Thyroid gland (tissue), 4 donors: ENCODE data around the gene CACFD1. TPM values are rescaled to one million over a fixed set of nuclear protein-coding genes. Genes with fewer than 3 reads are reported as not detected.

ENCODE experiments used
- DNase-seq, 2 donors: peaks; one replicate each; pipeline ENCODE4 v3.0.0-alpha.2; 2019
- H3K27ac ChIP-seq, 3 donors: fragments of 200-600 bp; sonication (generic); 1 replicate in 2 of 3; 2 replicates in 1 of 3; pipeline ENCODE4 v1.5.1; 2016 to 2019; ENCODE audit warnings: mild to moderate bottlenecking in 1 of 3, moderate library complexity in 1 of 3
- H3K27me3 ChIP-seq: fragments of 200-600 bp; sonication (generic); one replicate; pipeline ENCODE4 v1.5.1; 2019
- H3K36me3 ChIP-seq, 2 donors: fragments of 200-600 bp; sonication (generic); one replicate each; pipeline ENCODE4 v1.5.1; 2016 to 2019
- H3K4me1 ChIP-seq, 2 donors: fragments of 200-600 bp; sonication (generic); one replicate each; pipeline ENCODE4 v1.5.1; 2017 to 2019
- H3K4me3 ChIP-seq, 3 donors: fragments of 200-600 bp; sonication (generic); replicated peaks in 1 of 3; 1 replicate in 2 of 3; 2 replicates in 1 of 3; pipeline ENCODE4 v1.5.1; 2016; ENCODE audit warnings: mild to moderate bottlenecking in 1 of 3
- H3K9me3 ChIP-seq: fragments of 200-600 bp; sonication (generic); one replicate; pipeline ENCODE4 v1.5.1; 2017
- POLR2A ChIP-seq, 2 donors: fragments of 450-650 bp; IDR thresholded peaks; one replicate each; pipeline ENCODE4 v1.6.1; 2017; ENCODE audit warnings: antibody characterized with exemption in 2 of 2, mild to moderate bottlenecking in 2 of 2, moderate library complexity in 1 of 2
- WGBS, 2 donors: methylation state at CpG; one replicate each; pipeline ENCODE4 v1.1.5; 2017; 5-methylcytosine and 5-hydroxymethylcytosine counted together
- intact Hi-C: fragments of 100-400 bp; cut with DNase I; formaldehyde crosslinking; loops from one replicate; pipeline ENCODE4 v1.15.1; 2023
- total RNA-seq, 4 donors: library from RNA; depleted of rRNA; stranded (reverse); fragments of >200 nt; gene quantifications; one replicate each; pipeline ENCODE4 v1.2.3, GENCODE V29; 2016
- TF ChIP-seq, protein P1 (sequence below), 6 experiments: fragments of 200-600 bp in 3 of 6; fragments of 450-650 bp in 3 of 6; sonication (generic) in 3 of 6; IDR thresholded peaks; one replicate each; pipeline ENCODE4 v1.5.1; 2016 to 2019; ENCODE audit warnings: antibody characterized with exemption in 6 of 6, mild to moderate bottlenecking in 2 of 6, inconsistent platforms in 1 of 6, moderate library complexity in 1 of 6

Gene CACFD1
- total RNA-seq, 4 donors from 2014 or later: 21.4 to 36.7 (median 33.5) TPM

DNA sequence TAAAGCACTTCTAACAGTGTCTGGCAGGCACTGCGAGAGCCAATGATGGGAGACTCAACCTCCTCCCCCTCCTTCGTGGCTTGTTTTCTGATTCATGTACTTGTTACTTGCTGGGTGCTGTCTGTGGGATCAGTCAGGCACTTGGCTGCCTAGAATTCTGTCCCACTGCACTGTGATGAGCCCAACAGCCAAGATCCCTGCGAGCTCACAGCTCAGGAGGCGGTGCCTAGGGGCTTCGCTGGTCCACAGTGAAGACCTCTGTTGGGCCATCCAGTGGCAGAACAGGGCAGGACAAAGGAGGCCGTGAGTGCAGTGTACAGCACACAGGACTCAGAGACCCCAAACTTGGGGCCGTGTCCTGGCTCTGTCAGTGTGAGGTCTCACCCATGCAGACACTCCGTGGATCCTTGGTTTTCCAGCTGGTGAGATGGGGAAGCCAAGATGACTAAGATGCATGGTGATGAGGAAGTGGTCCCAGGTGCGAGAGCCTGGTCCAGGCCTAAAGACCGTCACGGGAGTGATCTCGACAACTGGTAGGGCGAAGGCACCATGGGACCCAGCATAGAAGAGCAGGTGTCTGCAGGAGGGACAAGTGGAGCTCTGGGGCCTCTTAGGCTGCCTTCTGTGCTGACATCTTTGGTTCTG lies 45.5 kb downstream of the CACFD1 start:
- H3K27ac ChIP-seq: no peak overlapping the region

DNA sequence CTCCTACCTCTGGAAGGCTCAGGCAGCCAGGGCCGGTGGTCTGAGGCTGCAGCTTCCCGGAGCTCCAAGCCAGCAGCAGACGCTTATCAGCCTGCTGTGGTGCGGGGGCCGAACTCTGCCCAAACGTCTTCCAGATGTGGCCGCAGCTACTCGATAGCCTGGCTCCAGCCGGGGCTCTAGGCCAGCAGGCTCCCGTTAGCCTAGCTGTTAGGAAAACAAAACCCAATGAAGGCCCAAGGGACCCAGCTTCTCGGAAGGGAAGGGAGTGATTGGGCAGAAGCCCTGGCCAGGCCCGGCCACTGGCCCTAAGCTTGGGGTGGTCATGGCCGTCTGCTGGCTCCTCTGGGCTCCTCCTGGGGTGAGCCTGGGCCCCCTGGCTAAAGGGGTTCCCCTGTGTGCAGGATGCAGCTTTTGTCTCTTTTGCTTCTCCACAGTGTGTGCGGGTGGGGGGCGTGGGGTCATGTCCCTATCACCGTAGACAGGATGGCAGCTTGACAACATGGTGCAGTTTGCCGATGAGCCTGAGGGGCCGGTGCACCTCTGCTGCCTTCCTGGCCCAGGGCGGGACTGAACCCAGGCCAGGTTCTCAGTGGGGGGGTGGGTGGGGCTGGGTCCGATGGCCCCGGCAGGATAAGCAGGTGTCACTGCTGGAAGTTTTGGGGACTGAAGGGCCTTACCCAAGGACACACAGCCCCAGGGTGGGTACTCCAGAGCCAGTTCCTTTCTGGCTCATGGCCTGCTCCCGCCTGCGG lies 46.3 kb downstream of the CACFD1 start:
- Histone ChIP-seq H3K27me3 (no peaks in the 10 kb centered on the region), H3K4me3 (no peak overlapping the region), H3K36me3 (no peaks in the 10 kb centered on the region), H3K4me1 (peaks cover 11 to 15% of the 10 kb centered on the region in 2 donors), H3K27ac (no peak overlapping the region), H3K9me3 (no peaks in the 10 kb centered on the region)
- peak; percentile 28 to 31 for DNase-seq
- TF ChIP-seq, protein P1, sequence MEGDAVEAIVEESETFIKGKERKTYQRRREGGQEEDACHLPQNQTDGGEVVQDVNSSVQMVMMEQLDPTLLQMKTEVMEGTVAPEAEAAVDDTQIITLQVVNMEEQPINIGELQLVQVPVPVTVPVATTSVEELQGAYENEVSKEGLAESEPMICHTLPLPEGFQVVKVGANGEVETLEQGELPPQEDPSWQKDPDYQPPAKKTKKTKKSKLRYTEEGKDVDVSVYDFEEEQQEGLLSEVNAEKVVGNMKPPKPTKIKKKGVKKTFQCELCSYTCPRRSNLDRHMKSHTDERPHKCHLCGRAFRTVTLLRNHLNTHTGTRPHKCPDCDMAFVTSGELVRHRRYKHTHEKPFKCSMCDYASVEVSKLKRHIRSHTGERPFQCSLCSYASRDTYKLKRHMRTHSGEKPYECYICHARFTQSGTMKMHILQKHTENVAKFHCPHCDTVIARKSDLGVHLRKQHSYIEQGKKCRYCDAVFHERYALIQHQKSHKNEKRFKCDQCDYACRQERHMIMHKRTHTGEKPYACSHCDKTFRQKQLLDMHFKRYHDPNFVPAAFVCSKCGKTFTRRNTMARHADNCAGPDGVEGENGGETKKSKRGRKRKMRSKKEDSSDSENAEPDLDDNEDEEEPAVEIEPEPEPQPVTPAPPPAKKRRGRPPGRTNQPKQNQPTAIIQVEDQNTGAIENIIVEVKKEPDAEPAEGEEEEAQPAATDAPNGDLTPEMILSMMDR (IDR thresholded peaks at IDR 0.05): no peak
- TF ChIP-seq POLR2A (IDR thresholded peaks at IDR 0.05): no peak
- 74 to 76% methylated on average over 17 to 18 of the region's 23 CpGs for WGBS, 2 donors
- intact Hi-C loops: no loop called here

More for the DNA sequence above, 45.5 kb downstream of the CACFD1 start:
- Histone ChIP-seq H3K36me3 (no peaks in the 10 kb centered on the region), H3K9me3 (no peaks in the 10 kb centered on the region), H3K27me3 (no peaks in the 10 kb centered on the region), H3K4me3 (no peak overlapping the region), H3K4me1 (peaks cover 11 to 15% of the 10 kb centered on the region in 2 donors)
- WGBS, 2 donors: 82 to 87% methylated on average over 13 of the region's 13 CpGs
- intact Hi-C loops: no loop called here
- no peak for DNase-seq
- TF ChIP-seq, protein P1 (IDR thresholded peaks at IDR 0.05): no peak
- TF ChIP-seq POLR2A (IDR thresholded peaks at IDR 0.05): no peak

DNA sequence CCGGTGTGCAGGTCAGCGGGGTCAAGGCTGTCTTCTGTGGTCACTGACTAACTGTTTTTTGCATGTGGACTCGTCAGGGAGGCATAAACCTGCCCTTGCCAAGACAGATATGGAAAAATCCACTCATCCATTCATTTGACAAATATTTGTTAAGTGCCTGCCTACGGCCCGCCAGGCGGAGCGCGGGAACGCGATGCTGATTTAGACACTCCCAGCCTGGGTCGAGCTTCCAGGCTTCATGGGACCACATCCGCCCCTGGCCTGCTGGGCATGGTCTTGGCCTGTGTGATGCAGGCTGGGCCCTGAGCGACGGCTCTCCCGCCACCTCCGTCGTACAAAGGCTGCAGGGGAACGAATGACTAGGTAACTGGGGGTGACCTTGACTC lies 46.9 kb downstream of the CACFD1 start:
- Histone ChIP-seq H3K4me1 (peaks cover 11 to 15% of the 10 kb centered on the region in 2 donors), H3K27ac (no peak overlapping the region), H3K27me3 (no peaks in the 10 kb centered on the region), H3K36me3 (no peaks in the 10 kb centered on the region), H3K4me3 (no peak overlapping the region), H3K9me3 (no peaks in the 10 kb centered on the region)
- WGBS, 2 donors: 77 to 95% methylated on average over 10 to 18 of the region's 18 CpGs
- TF ChIP-seq, protein P1 (IDR thresholded peaks at IDR 0.05): no peak
- no peak for TF ChIP-seq POLR2A (IDR thresholded peaks at IDR 0.05)
- peak in 1 of 2 donors; percentile 23 for DNase-seq
- intact Hi-C loops: no loop called here

GRCh38 chr9:133507246-133507965 lies 47.6 kb downstream of the CACFD1 start:
- WGBS, 2 donors: 93 to 94% methylated on average over 15 to 23 of the region's 24 CpGs
- no peak for DNase-seq
- intact Hi-C loops: no loop called here
- H3K4me3 ChIP-seq: no peak overlapping the region
- H3K27ac ChIP-seq: no peak overlapping the region
- H3K4me1 ChIP-seq: peaks cover 11 to 15% of the 10 kb centered on the region in 2 donors
- no peaks in the 10 kb centered on the region for H3K9me3 ChIP-seq
- no peaks in the 10 kb centered on the region for H3K27me3 ChIP-seq
- TF ChIP-seq POLR2A (IDR thresholded peaks at IDR 0.05): no peak
- TF ChIP-seq, protein P1 (IDR thresholded peaks at IDR 0.05): no peak
- no peaks in the 10 kb centered on the region for H3K36me3 ChIP-seq
